SK-N-MC (cell line): ENCODE data around the gene RFX2.

Experiments used
- EZH2 ChIP-seq: fragments of 200-600 bp; sonication (generic); IDR thresholded peaks from one replicate; pipeline ENCODE4 v1.6.1; 2017; ENCODE audit warnings: antibody characterized with exemption
- FOXP2 ChIP-seq: optimal IDR thresholded peaks from 2 replicates; pipeline ENCODE3; 2011; ENCODE audit warnings: mild to moderate bottlenecking, moderate library complexity; ENCODE audit not compliant: insufficient read depth; ENCODE audit errors: extremely low read length, control extremely low read depth
- POLR2AphosphoS5 ChIP-seq: IDR thresholded peaks from 2 replicates; pipeline ENCODE4 v1.6.1; 2012; ENCODE audit warnings: mild to moderate bottlenecking, low read depth, low read length, borderline replicate concordance

GRCh38 chr19:6059988-6060599, 50.2 kb downstream of the RFX2 start:
- TF ChIP-seq EZH2 (no peak), POLR2AphosphoS5 (no peak), FOXP2 (no peak)
